HCT116 (cell line): Measurements from ENCODE around the gene FAM185A. TPM values are rescaled to one million over a fixed set of nuclear protein-coding genes. Genes with fewer than 3 reads are reported as not detected.
A peak's percentile ranks its signal among the peaks of the same experiment; 100 is the strongest.
"Not testable (repeated sequence)": the region's sequence is repeated elsewhere in the genome, so short reads cannot be mapped to it uniquely, and the experiment has no call there.

Experiments used
- ATAC-seq: fragments of 200-7000 bp; cut with Tn5 transposase; 2 replicates; pipeline ENCODE4 v1.9.1; 2020; ENCODE audit warnings: mild to moderate bottlenecking, moderate library complexity
- Bru-seq: library from RNA; stranded (reverse); fragments of 400-500 nt; gene quantifications from one replicate; lab custom pipeline; 2021; lab: Mats Ljungman, UMichigan
- BruChase-seq, 2 experiments: library from RNA; stranded (reverse); fragments of 400-500 nt; gene quantifications; one replicate each; lab custom pipeline; 2021; lab: Mats Ljungman, UMichigan
- BruUV-seq: library from RNA; stranded (reverse); fragments of 400-500 nt; replicated peaks from 2 replicates; lab custom pipeline; 2021; lab: Mats Ljungman, UMichigan
- CTCF ChIA-PET: fragments of 300-600 bp; sonication (Branson Sonifier 250); formaldehyde crosslinking; loops from one replicate; lab custom pipeline; 2021; ENCODE audit warnings: antibody characterized with exemption; lab: Charles Lee
- POLR2A ChIA-PET: fragments of 300-600, 350-600 bp; sonication (Branson Sonifier 250); formaldehyde crosslinking; loops from one replicate; lab custom pipeline; 2021; ENCODE audit warnings: antibody characterized with exemption; lab: Charles Lee
- RAD21 ChIA-PET, 2 experiments: fragments of 300-600 bp; sonication (Branson Sonifier 250); formaldehyde crosslinking; loops; one replicate each; lab custom pipeline; 2023; ENCODE audit warnings: low total read pairs in 2 of 2; ENCODE audit not compliant: uncharacterized antibody in 2 of 2, unreplicated experiment in 2 of 2, low non-redundant PET in 1 of 2; lab: Charles Lee
- DNase-seq: peaks from one replicate; pipeline ENCODE4 v3.0.0-alpha.2; 2010; ENCODE audit warnings: low read depth, low spot score
- H2AFZ ChIP-seq: fragments of 200-600 bp; shearing (Covaris generic), sonication (generic); 2 replicates; pipeline ENCODE4 v1.6.1; 2017; ENCODE audit warnings: low read depth, mixed run types, mixed read lengths, antibody characterized with exemption, low read length; ENCODE audit not compliant: poor library complexity, severe bottlenecking
- H3K27ac ChIP-seq: 2 replicates; pipeline ENCODE4 v1.5.1; 2012; ENCODE audit warnings: low read depth, low read length
- H3K27me3 ChIP-seq: fragments of 200-600 bp; sonication (generic); 2 replicates; pipeline ENCODE4 v1.6.1; 2016; ENCODE audit warnings: mixed run types, low read length, mixed read lengths; ENCODE audit not compliant: insufficient read depth
- H3K36me3 ChIP-seq, 2 experiments: fragments of 200-500 bp in 1 of 2; fragments of 200-600 bp in 1 of 2; sonication (Bioruptor generic) in 1 of 2; sonication (generic) in 1 of 2; 2 replicates each; pipeline versions ENCODE4 v1.5.1 to v1.6.1; 2014 to 2016; ENCODE audit warnings: low read length in 2 of 2, inconsistent platforms in 1 of 2, mixed read lengths in 1 of 2, mixed run types in 1 of 2; ENCODE audit not compliant: insufficient read depth in 2 of 2, control insufficient read depth in 1 of 2
- H3K4me1 ChIP-seq, 2 experiments: fragments of 200-600 bp in 1 of 2; sonication (generic) in 1 of 2; 2 replicates each; pipeline versions ENCODE4 v1.5.1 to v1.6.1; 2012 to 2017; ENCODE audit warnings: low read length in 2 of 2, inconsistent platforms in 1 of 2, mild to moderate bottlenecking in 1 of 2, mixed read lengths in 1 of 2, mixed run types in 1 of 2, moderate library complexity in 1 of 2; ENCODE audit not compliant: insufficient read depth in 2 of 2, control insufficient read depth in 1 of 2
- H3K4me2 ChIP-seq: fragments of 200-600 bp; sonication (generic); 2 replicates; pipeline ENCODE4 v1.6.1; 2017; ENCODE audit warnings: mixed run types, low read length, mixed read lengths
- H3K4me3 ChIP-seq, 2 experiments: fragments of 200-600 bp in 1 of 2; sonication (generic) in 1 of 2; replicated peaks in 1 of 2; 2 replicates each; pipeline ENCODE4 v1.5.1; 2011 to 2016; ENCODE audit warnings: low read length in 2 of 2, control low read depth in 1 of 2, low read depth in 1 of 2, mild to moderate bottlenecking in 1 of 2, mixed read lengths in 1 of 2, mixed run types in 1 of 2
- H3K79me2 ChIP-seq: fragments of 200-600 bp; sonication (generic); 2 replicates; pipeline ENCODE4 v1.6.1; 2017; ENCODE audit warnings: mild to moderate bottlenecking, mixed run types, low read length, moderate library complexity, mixed read lengths; ENCODE audit not compliant: insufficient read depth
- H3K9ac ChIP-seq: fragments of 200-600 bp; sonication (generic); 2 replicates; pipeline ENCODE4 v1.6.1; 2016; ENCODE audit warnings: low read length, mixed read lengths
- H3K9me2 ChIP-seq: fragments of 200-600 bp; sonication (generic), shearing (Covaris generic); 2 replicates; pipeline ENCODE4 v1.6.1; 2017; ENCODE audit warnings: mixed run types, mild to moderate bottlenecking, moderate library complexity; ENCODE audit not compliant: insufficient read depth
- H3K9me3 ChIP-seq, 2 experiments: fragments of 200-500 bp in 1 of 2; fragments of 200-600 bp in 1 of 2; sonication (Bioruptor generic) in 1 of 2; sonication (generic) in 1 of 2; 2 replicates each; pipeline ENCODE4 v1.6.1; 2014 to 2017; ENCODE audit warnings: low read length in 2 of 2, mixed read lengths in 2 of 2, inconsistent platforms in 1 of 2, low read depth in 1 of 2, mild to moderate bottlenecking in 1 of 2, mixed run types in 1 of 2, moderate library complexity in 1 of 2; ENCODE audit not compliant: control insufficient read depth in 1 of 2, insufficient read depth in 1 of 2
- H4K20me1 ChIP-seq: fragments of 200-600 bp; sonication (generic), shearing (Covaris generic); 2 replicates; pipeline ENCODE4 v1.6.1; 2017; ENCODE audit warnings: mixed run types, mild to moderate bottlenecking, moderate library complexity; ENCODE audit not compliant: insufficient read depth
- POLR2AphosphoS5 ChIP-seq: IDR thresholded peaks from 2 replicates; pipeline ENCODE4 v1.6.1; 2011; ENCODE audit warnings: mild to moderate bottlenecking, low read depth, low read length, moderate library complexity
- SP1 ChIP-seq: IDR thresholded peaks from 2 replicates; pipeline ENCODE4 v1.6.1; 2012; ENCODE audit warnings: low read depth
- intact Hi-C: fragments of 100-400 bp; cut with micrococcal nuclease; formaldehyde crosslinking; loops from 2 replicates; pipeline ENCODE4 v1.10.0; 2022
- long read RNA-seq: library from polyadenylated mRNA; unstranded; transcript quantifications from one replicate; pipeline ENCODE4 v2.0.0, GENCODE V29; 2021; ENCODE audit not compliant: unreplicated experiment
- polyA plus RNA-seq: library from polyadenylated mRNA; unstranded; fragments of >200 nt; gene quantifications from 2 replicates; pipeline ENCODE4 v1.2.1, GENCODE V29; 2012; ENCODE audit warnings: missing spikeins
- total RNA-seq: library from RNA; stranded (reverse); gene quantifications from one replicate; pipeline ENCODE4 v1.2.1, GENCODE V29; 2021; ENCODE audit not compliant: unreplicated experiment
- TF ChIP-seq, protein P1 (sequence below): IDR thresholded peaks from 2 replicates; pipeline ENCODE4 v1.6.1; 2012

The FAM185A gene
- total RNA-seq (8.0 TPM), Bru-seq, nascent RNA (percentile 64 among the genes with signal in this experiment), BruChase-seq, experiment 1, labeled RNA remaining after a 6-hour chase (percentile 50 among the genes with signal in this experiment), BruChase-seq, experiment 2, labeled RNA remaining after a 2-hour chase (percentile 61 among the genes with signal in this experiment)
- 2.2 and 3.1 TPM in 2 replicates for polyA plus RNA-seq
- long read RNA-seq, partial matches to known transcripts: 1 of 8 reads
- long read RNA-seq, other reads (novel, unspliced or antisense): 5 of 8 reads

DNA sequence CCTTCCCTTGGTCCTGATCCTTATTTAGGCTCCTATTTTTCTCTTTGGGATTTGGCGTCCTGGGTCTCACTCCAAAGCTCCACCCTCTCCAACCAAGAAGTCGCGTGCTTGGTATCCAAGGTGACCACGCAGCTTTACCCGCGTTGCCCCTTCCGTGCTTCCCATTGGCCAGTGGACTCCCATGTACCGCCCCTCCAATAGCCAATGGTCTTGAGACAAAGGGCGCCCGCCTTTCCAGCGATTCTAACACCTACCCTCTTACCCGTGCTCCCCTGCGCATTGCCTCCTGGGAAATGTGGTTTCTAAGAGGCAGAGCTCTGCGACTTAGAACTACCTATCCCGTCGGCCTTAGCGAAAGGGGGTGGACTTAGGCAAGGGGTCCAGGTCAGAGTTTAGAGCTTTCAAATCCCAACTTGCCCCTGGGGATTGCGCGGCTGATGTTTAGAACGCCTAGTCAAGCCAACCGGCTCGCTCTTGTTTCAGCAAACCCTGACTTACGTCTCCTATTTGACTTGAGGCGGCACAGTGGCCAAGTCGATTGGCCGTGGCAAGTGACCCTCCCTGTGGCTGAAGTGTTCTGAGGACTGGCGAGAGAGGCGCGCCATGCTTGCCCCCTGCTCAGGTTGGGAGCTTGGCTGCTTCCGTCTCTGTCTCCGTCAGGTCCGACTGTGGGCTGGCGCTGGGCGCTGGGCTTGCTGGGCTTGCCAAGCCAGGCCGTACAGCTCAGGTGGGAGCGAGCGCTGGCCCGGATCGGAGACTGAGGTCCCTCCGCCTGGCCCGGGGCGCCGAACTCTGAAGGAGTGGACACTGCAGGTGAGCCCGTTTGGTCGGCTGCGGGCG lies at the start of gene FAM185A:
Gene FAM185A (plus strand): TSS at position 395 of the 840 bp plus-strand sequence. CDS start 209 bp downstream, at position 604.
- CTCF ChIA-PET: interaction anchor here (0.6 to 1.2 kb wide), 4 partner anchors 313 to 337 kb away, joined by 3 to 20 read pairs (median 5); partner anchors contain the start of genes ARMC10 and FBXL13
- ATAC-seq (peak; percentile 97), DNase-seq (peak; percentile 100)
- H3K27ac ChIP-seq: peak within 1 kb of the TSS; percentile 67
- H3K4me1 ChIP-seq: peaks cover 3 to 11% of the 10 kb centered on the region in 2 experiments; a peak in 2 of 4 replicates
- peak; percentile 68 for TF ChIP-seq POLR2AphosphoS5
- TF ChIP-seq SP1: peak; percentile 88
- TF ChIP-seq, protein P1, sequence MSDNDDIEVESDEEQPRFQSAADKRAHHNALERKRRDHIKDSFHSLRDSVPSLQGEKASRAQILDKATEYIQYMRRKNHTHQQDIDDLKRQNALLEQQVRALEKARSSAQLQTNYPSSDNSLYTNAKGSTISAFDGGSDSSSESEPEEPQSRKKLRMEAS: peak; percentile 79; the same call in 1 of the 2 replicates
- H2AFZ ChIP-seq: peak within 1 kb of the TSS; percentile 62
- intact Hi-C loops: loop anchor here (5.0 kb wide), 1 partner anchor 323 kb away; the partner anchor contains the start of gene FBXL13
- peak within 1 kb of the TSS; percentile 63 to 67 for H3K4me3 ChIP-seq
- POLR2A ChIA-PET: interaction anchor here (0.6 to 1.0 kb wide), 2 partner anchors 313 to 326 kb away, joined by 4 read pairs; partner anchors contain the start of genes ARMC10 and FBXL13
- peak within 1 kb of the TSS; percentile 73 for H3K4me2 ChIP-seq
- H3K27me3 ChIP-seq, H3K9me2 ChIP-seq, H3K79me2 ChIP-seq, H4K20me1 ChIP-seq, RAD21 ChIA-PET, H3K9me3 ChIP-seq, H3K36me3 ChIP-seq: not testable (repeated sequence)
- peak within 1 kb of the TSS; percentile 69 for H3K9ac ChIP-seq
- TSS peak; percentile 64 for BruUV-seq

DNA sequence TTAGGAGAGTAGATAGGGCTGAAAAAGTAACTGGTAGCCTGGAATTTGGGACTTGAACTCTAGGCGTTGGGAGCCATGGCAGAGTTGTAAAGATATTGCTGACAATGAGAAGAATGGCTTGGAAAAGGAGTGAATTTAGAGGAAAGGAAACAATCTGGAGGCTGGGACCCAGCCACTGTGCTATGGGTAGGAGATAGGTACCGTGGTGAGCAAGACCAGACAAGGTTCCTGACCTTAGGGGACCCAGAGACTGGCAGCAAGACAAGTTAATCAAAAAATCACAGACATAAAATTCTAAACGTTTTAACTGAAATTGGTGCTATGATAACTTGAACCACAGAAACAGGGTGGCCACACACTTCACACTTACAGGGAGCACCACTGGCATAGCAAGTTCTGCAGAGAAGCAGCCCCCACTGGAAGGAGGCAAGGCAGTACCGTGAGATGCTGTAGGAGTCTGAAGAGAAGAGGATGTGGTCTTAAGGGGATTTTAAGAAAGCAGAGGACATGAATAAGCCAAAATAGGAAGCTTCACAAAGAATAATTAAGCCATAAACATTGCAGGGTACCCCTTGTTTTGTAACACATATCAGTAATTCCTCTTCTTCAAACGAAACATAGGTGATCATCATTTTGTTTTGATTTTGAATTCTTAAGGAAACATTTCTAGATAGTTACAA lies 35.6 kb upstream of the FAM185A start:
- H3K4me2 ChIP-seq, RAD21 ChIA-PET, H3K9ac ChIP-seq, BruUV-seq, H3K4me1 ChIP-seq, POLR2A ChIA-PET, H3K27ac ChIP-seq, intact Hi-C loops, H3K9me3 ChIP-seq, ATAC-seq, H4K20me1 ChIP-seq, CTCF ChIA-PET, H3K79me2 ChIP-seq, DNase-seq, H2AFZ ChIP-seq, H3K36me3 ChIP-seq, H3K9me2 ChIP-seq, H3K4me3 ChIP-seq, H3K27me3 ChIP-seq: not testable (repeated sequence)

DNA sequence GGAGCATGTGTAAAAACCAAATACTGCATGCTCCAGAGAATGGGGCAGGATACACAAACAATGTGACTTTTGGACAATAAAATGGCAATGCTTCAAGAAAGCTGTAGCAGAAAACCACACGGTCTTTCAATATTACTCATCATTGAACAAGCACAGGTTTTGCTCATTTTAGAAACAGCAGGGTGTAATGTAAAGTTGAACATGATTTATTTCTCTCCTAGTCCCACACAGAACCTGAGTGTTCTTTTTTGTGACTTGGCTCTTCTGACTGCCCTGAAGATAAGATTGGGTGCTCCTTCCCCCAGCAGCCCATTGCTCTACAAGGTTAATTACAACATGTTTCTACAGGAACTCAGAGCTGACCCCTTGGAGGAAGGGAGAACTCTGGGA lies 35.1 kb upstream of the FAM185A start:
- H3K36me3 ChIP-seq, intact Hi-C loops, CTCF ChIA-PET, H3K27ac ChIP-seq, DNase-seq, BruUV-seq, H3K9ac ChIP-seq, H4K20me1 ChIP-seq, H3K4me3 ChIP-seq, RAD21 ChIA-PET, H3K79me2 ChIP-seq, H3K4me1 ChIP-seq, H3K9me3 ChIP-seq, H3K4me2 ChIP-seq, H2AFZ ChIP-seq, POLR2A ChIA-PET, H3K9me2 ChIP-seq, H3K27me3 ChIP-seq: not testable (repeated sequence)
- peak; percentile 55 for ATAC-seq
